ENCODE measurements around the gene RSPRY1.

RSPRY1 gene

DNA sequence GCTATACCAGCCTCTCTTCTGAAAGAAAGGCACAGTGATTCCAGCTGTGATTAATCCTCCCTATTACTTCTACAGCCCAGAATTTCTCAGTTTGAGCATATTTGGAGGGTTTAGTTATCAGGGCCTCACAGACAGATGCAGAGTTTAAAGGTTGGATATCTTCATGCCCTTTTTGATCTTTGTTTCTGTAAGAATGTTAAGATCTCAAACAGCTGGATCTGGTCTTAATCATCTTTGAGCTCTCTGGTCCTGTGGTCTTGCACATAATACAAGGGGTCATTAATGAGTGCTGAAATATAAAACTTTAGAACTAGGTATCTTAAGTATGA lies 49.9 kb downstream of the RSPRY1 start:
- TF ChIP-seq, protein P1, sequence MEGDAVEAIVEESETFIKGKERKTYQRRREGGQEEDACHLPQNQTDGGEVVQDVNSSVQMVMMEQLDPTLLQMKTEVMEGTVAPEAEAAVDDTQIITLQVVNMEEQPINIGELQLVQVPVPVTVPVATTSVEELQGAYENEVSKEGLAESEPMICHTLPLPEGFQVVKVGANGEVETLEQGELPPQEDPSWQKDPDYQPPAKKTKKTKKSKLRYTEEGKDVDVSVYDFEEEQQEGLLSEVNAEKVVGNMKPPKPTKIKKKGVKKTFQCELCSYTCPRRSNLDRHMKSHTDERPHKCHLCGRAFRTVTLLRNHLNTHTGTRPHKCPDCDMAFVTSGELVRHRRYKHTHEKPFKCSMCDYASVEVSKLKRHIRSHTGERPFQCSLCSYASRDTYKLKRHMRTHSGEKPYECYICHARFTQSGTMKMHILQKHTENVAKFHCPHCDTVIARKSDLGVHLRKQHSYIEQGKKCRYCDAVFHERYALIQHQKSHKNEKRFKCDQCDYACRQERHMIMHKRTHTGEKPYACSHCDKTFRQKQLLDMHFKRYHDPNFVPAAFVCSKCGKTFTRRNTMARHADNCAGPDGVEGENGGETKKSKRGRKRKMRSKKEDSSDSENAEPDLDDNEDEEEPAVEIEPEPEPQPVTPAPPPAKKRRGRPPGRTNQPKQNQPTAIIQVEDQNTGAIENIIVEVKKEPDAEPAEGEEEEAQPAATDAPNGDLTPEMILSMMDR (IDR thresholded peaks at IDR 0.05; ENCODE audit: extremely low read depth, insufficient read depth, missing control alignments) = no peak
- DNase-seq (ENCODE audit: low spot score) = no peak
- in situ Hi-C loops (cut with MboI; ENCODE audit: low pct_unique_long_range_greater_than_20kb, low sequenced_read_pairs, unreplicated experiment) = no loop called here

DNA sequence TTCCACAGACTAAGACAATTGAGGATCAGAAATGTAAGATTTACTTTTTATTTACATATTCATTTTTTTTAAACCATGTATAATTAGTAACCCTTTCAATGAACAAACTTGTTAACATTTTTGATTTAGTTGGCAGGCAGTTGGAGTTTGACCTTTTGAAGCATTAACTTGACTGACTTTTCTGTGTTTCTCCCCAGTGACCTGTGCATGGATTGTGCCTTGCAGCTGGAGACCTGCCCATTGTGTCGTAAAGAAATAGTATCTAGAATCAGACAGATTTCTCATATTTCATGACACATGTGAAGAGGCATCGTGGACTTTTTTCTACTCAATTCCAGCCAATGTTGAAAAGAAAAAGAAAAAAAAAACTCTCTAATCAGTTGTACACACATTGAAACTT lies 52.6 kb downstream of the RSPRY1 start:
- no peak for DNase-seq (ENCODE audit: low spot score)
- TF ChIP-seq, protein P1 (IDR thresholded peaks at IDR 0.05; ENCODE audit: extremely low read depth, insufficient read depth, missing control alignments) = no peak
- in situ Hi-C loops (cut with MboI; ENCODE audit: low pct_unique_long_range_greater_than_20kb, low sequenced_read_pairs, unreplicated experiment) = no loop called here

DNA sequence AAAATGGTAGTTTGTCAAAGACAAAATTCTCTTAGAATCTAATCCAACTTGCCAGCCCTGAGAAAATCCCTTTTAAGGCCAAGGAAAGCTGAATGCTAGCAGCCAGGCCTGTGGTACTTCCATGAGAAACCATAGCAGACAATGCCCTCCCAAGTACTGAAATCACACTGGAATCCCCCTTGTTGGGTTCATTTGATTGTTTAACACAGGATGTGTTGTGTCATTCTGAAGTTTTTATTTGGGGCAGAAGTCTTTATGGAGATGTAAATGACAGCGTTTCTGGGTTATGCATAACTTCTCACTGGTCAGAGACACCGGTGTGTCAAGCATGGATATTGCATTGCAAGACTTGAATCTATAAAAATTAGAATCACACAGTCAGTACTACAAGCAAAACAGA lies 53.0 kb downstream of the RSPRY1 start:
- no peak for DNase-seq (ENCODE audit: low spot score)
- in situ Hi-C loops (cut with MboI; ENCODE audit: low pct_unique_long_range_greater_than_20kb, low sequenced_read_pairs, unreplicated experiment) = no loop called here
- TF ChIP-seq, protein P1 (IDR thresholded peaks at IDR 0.05; ENCODE audit: extremely low read depth, insufficient read depth, missing control alignments) = no peak

DNA sequence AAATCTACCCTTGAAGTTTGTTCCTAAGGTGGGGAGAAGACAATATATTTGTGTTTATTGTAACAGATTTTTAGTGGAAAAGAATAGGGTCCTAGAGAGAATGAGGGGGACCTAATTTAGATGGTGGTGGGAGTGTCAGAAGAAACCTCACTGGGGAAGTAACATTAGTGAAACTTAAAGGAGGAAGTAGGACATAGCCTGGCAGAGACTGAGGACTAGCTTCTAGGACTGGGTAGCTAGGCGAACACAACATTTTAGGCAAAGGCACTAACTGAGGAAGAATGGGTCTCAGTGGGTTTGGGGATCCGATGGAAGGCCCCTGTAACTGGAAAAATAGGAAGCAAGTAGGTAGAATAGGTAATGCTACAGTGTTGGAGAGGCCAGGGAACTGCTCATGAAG lies 54.7 kb downstream of the RSPRY1 start:
- in situ Hi-C loops (cut with MboI; ENCODE audit: low pct_unique_long_range_greater_than_20kb, low sequenced_read_pairs, unreplicated experiment) = no loop called here
- TF ChIP-seq, protein P1 (IDR thresholded peaks at IDR 0.05; ENCODE audit: extremely low read depth, insufficient read depth, missing control alignments) = no peak
- no peak for DNase-seq (ENCODE audit: low spot score)

DNA sequence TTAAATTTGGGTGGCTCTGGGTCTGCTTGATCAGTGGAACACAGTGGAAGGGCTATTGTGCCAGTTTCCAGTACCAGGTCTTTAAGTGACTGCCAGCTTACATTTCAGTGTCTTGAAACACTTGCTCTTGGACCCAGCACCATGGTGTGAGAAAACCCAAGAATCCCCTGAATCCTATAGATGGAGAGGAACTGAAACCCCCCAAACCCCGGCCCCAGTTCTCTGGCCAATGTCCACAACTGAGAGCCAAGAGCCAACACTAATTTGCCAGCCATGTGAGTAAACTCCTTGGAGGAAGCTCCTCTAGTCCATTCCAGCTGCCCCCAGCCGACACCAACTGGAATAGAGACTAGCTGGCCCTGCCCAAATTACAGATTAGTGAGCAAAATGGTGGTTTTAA lies 56.5 kb downstream of the RSPRY1 start:
- in situ Hi-C loops (cut with MboI; ENCODE audit: low pct_unique_long_range_greater_than_20kb, low sequenced_read_pairs, unreplicated experiment) = no loop called here
- no peak for DNase-seq (ENCODE audit: low spot score)
- TF ChIP-seq, protein P1 (IDR thresholded peaks at IDR 0.05; ENCODE audit: extremely low read depth, insufficient read depth, missing control alignments) = no peak

DNA sequence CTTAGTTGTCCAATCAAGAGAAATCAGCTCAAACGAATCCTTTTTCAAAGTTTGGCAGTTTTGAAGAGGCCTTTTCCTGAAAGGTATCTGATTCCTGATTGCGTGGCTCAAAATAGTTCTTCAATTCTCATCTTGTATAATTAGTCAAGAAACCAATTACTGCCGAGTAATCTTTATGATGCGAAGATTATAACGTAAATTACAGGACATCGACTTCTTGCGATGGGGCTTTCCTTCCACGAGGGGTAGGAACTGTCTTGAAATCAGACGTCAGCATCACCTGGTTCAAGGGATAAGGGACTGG lies 58.3 kb downstream of the RSPRY1 start:
- TF ChIP-seq, protein P1 (IDR thresholded peaks at IDR 0.05; ENCODE audit: extremely low read depth, insufficient read depth, missing control alignments) = no peak
- in situ Hi-C loops (cut with MboI; ENCODE audit: low pct_unique_long_range_greater_than_20kb, low sequenced_read_pairs, unreplicated experiment) = no loop called here
- no peak for DNase-seq (ENCODE audit: low spot score)

GRCh38 chr16:57244767-57245471 lies 58.8 kb downstream of the RSPRY1 start, which contains the start of gene ARL2BP:
ARL2BP (plus strand) TSS chr16:57245259; CDS start chr16:57245368, 109 bp downstream.
- TF ChIP-seq, protein P1 (IDR thresholded peaks at IDR 0.05; ENCODE audit: extremely low read depth, insufficient read depth, missing control alignments) = no peak
- in situ Hi-C loops (cut with MboI; ENCODE audit: low pct_unique_long_range_greater_than_20kb, low sequenced_read_pairs, unreplicated experiment) = no loop called here
- DNase-seq (ENCODE audit: low spot score) = peak; percentile 99
